Measurements from ENCODE around the gene IP6K3. TPM values are rescaled to one million over a fixed set of nuclear protein-coding genes. Genes with fewer than 3 reads are reported as not detected.

Gene IP6K3
- total RNA-seq, 1 donor from 2014 or later = 0.16 TPM

DNA sequence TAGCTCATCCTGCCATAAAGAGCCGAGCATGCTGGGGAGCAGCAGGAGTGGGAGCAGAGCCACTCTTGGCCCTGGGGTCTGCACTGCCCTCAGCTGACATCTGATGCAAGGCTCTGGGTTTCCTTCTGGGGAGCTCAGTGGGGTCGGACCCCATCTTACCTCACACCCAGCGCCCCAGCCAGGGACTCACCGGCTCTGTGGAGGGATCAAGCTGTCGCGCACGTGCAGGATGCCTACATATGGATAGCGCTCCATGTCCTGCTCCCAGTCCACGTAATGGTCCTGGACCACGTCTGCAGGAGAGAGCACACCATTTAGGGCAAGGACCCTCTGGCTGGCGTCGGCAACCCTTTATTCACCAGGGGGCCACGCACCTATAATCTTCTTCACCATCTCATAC is 30.1 kb upstream of the IP6K3 start:
- Mint-ChIP-seq H3K4me3 (no peak overlapping the region), H3K27me3 (ENCODE audit: low read depth) (no peaks in the 10 kb centered on the region), H3K36me3 (peaks cover 45% of the 10 kb centered on the region), H3K4me1 (peaks cover 20% of the 10 kb centered on the region), H3K27ac (no peak overlapping the region), H3K9me3 (no peaks in the 10 kb centered on the region)
- DNase-seq (ENCODE audit: low spot score in 2 of 2, unreplicated experiment in 2 of 2) = no peak
- TF ChIP-seq, protein P1, sequence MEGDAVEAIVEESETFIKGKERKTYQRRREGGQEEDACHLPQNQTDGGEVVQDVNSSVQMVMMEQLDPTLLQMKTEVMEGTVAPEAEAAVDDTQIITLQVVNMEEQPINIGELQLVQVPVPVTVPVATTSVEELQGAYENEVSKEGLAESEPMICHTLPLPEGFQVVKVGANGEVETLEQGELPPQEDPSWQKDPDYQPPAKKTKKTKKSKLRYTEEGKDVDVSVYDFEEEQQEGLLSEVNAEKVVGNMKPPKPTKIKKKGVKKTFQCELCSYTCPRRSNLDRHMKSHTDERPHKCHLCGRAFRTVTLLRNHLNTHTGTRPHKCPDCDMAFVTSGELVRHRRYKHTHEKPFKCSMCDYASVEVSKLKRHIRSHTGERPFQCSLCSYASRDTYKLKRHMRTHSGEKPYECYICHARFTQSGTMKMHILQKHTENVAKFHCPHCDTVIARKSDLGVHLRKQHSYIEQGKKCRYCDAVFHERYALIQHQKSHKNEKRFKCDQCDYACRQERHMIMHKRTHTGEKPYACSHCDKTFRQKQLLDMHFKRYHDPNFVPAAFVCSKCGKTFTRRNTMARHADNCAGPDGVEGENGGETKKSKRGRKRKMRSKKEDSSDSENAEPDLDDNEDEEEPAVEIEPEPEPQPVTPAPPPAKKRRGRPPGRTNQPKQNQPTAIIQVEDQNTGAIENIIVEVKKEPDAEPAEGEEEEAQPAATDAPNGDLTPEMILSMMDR (IDR thresholded peaks at IDR 0.05; ENCODE audit: unreplicated experiment) = no peak

DNA sequence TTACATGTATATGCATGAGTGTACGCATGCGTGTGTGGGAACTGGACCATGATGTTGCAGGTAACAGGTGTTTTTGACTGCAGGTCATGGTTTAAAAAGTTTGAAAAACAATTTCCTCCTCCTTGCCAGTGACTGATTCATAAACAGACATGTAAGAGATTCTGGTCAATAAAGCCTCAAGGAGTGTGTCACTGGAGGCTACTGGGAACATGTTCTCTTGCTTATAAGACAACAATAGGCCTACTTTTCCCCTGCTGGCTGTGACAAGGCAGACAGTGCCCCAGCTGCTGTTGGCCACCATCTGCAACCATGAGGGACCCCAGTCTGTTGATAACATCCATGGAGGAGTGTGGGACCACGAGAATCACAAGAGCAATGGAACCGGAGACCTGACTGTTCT is 29.5 kb upstream of the IP6K3 start:
- no peak overlapping the region for H3K27ac Mint-ChIP-seq
- H3K36me3 Mint-ChIP-seq = peaks cover 45% of the 10 kb centered on the region
- H3K9me3 Mint-ChIP-seq = no peaks in the 10 kb centered on the region
- no peaks in the 10 kb centered on the region for H3K27me3 Mint-ChIP-seq (ENCODE audit: low read depth)
- DNase-seq (ENCODE audit: low spot score in 2 of 2, unreplicated experiment in 2 of 2) = no peak
- no peak overlapping the region for H3K4me3 Mint-ChIP-seq
- TF ChIP-seq, protein P1 (IDR thresholded peaks at IDR 0.05; ENCODE audit: unreplicated experiment) = no peak
- peaks cover 23% of the 10 kb centered on the region for H3K4me1 Mint-ChIP-seq

DNA sequence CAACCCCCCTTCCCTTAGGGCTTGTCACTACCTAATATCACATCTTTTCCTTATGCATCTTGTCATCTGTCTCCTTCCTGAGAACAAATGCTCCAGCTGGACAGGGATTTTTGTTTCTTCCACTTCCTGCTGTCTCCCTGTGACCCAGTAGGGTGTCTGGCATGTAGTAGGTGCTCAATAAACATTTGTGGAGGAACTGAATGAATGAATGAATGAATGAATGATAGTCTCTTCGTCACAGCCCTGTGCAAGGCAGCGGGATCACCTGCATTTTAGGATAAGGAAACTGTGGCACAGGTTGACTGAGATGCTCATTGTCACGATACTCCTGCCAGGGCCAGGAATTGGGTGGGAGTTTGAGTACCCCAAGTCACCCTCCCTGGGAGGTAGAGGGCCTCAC is 28.1 kb upstream of the IP6K3 start:
- H3K4me3 Mint-ChIP-seq = no peak overlapping the region
- H3K4me1 Mint-ChIP-seq = peaks cover 31% of the 10 kb centered on the region
- TF ChIP-seq, protein P1 (IDR thresholded peaks at IDR 0.05; ENCODE audit: unreplicated experiment) = no peak
- no peak for DNase-seq (ENCODE audit: low spot score in 2 of 2, unreplicated experiment in 2 of 2)
- H3K36me3 Mint-ChIP-seq = peaks cover 42% of the 10 kb centered on the region
- H3K9me3 Mint-ChIP-seq = no peaks in the 10 kb centered on the region
- no peak overlapping the region for H3K27ac Mint-ChIP-seq
- H3K27me3 Mint-ChIP-seq (ENCODE audit: low read depth) = no peaks in the 10 kb centered on the region

DNA sequence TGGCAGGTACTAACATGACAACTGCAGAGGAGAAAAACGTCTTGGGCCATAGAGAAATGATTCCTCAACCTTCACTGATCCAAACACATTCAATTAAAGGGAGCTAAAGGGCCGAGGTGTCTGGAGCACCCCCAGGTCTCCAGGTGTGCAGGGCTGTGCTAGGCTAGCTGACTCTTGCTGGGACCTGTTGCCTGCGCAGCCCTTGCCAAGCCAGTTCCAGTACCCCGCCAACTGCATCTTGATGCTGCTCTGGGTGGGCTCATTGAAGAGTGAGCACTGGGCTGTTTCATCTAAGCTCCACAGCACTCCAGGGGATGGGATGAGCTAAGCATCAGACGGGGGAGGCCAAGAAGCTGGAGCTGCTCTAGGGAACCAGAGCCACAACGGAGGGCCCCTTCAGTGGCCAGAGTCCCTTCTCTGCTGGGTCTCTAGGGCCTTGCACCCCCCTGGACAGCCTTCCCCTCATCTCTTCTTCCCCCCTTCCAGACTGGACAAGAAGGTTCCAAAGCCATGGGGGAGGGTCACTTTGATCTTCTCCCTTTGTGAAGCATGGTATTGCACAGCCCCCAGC is 26.3 kb upstream of the IP6K3 start:
- TF ChIP-seq, protein P1 (IDR thresholded peaks at IDR 0.05; ENCODE audit: unreplicated experiment) = no peak
- peak overlapping the region; percentile 56 for H3K27ac Mint-ChIP-seq
- peaks cover 36% of the 10 kb centered on the region for H3K4me1 Mint-ChIP-seq
- H3K4me3 Mint-ChIP-seq = no peak overlapping the region
- H3K27me3 Mint-ChIP-seq (ENCODE audit: low read depth) = peaks cover 2% of the 10 kb centered on the region
- no peak for DNase-seq (ENCODE audit: low spot score in 2 of 2, unreplicated experiment in 2 of 2)
- no peaks in the 10 kb centered on the region for H3K9me3 Mint-ChIP-seq
- peaks cover 30% of the 10 kb centered on the region for H3K36me3 Mint-ChIP-seq

DNA sequence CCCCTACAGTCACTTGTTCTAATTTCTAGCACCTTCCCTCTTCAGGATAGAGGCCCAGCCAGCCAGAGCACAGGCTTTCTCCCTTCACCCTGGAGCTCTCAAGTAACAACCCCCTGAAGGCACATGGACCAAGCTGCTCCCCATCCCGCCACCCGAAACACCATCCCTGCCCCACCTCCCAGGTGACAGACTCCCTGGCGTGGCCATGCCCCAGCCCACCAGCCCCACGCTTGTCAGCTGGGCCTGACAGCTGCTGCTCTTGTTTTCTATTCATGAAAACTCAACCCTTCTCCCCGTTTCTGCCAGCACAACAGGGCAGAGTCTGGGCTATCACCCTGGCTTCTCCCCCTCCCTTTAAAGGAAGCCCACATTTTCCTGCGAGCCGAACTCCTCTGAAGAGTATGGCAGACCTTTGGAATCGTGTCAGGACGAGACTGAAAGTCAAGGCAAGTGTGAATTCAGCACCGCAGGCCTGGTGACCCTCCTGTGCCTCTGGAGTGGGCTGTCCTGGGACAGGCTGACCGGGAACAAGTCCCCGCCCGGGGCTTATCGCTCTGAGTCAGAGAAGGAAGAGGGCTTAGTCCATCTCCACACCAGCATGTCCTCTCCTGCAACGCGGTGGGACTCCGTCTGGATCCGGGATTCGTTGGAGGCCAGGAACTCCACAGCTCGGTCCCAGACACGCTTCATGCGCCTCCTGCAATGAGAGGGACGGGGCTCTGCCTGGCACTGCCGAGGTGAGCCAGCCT is 25.6 kb upstream of the IP6K3 start:
- peak overlapping the region; percentile 67 for H3K27ac Mint-ChIP-seq
- no peak for DNase-seq (ENCODE audit: low spot score in 2 of 2, unreplicated experiment in 2 of 2)
- H3K27me3 Mint-ChIP-seq (ENCODE audit: low read depth) = peaks cover 3% of the 10 kb centered on the region
- no peaks in the 10 kb centered on the region for H3K9me3 Mint-ChIP-seq
- no peak overlapping the region for H3K4me3 Mint-ChIP-seq
- TF ChIP-seq, protein P1 (IDR thresholded peaks at IDR 0.05; ENCODE audit: unreplicated experiment) = no peak
- H3K36me3 Mint-ChIP-seq = peaks cover 25% of the 10 kb centered on the region
- H3K4me1 Mint-ChIP-seq = peaks cover 36% of the 10 kb centered on the region
